Osteocyte (in vitro differentiated cells): ENCODE results near the gene DELE1. TPM values are rescaled to one million over a fixed set of nuclear protein-coding genes. Genes with fewer than 3 reads are reported as not detected.
A peak's percentile ranks its signal among the peaks of the same experiment; 100 is the strongest.

ENCODE experiments used
- DNase-seq: peaks from one replicate; pipeline ENCODE4 v3.0.0; 2021; ENCODE audit warnings: mixed read lengths; ENCODE audit not compliant: unreplicated experiment; ENCODE audit errors: extremely low spot score
- H3K27ac Mint-ChIP-seq: one replicate; pipeline ENCODE4 v1.8.0; 2021; ENCODE audit warnings: mild to moderate bottlenecking, mixed read lengths; ENCODE audit not compliant: unreplicated experiment
- H3K27me3 Mint-ChIP-seq: one replicate; pipeline ENCODE4 v1.8.0; 2021; ENCODE audit warnings: mixed read lengths; ENCODE audit not compliant: unreplicated experiment
- H3K36me3 Mint-ChIP-seq: one replicate; pipeline ENCODE4 v1.8.0; 2021; ENCODE audit warnings: mixed read lengths; ENCODE audit not compliant: unreplicated experiment
- H3K4me1 Mint-ChIP-seq: one replicate; pipeline ENCODE4 v1.8.0; 2021; ENCODE audit warnings: mixed read lengths; ENCODE audit not compliant: unreplicated experiment
- H3K4me3 Mint-ChIP-seq: one replicate; pipeline ENCODE4 v1.8.0; 2021; ENCODE audit warnings: mild to moderate bottlenecking, moderate library complexity, mixed read lengths; ENCODE audit not compliant: unreplicated experiment
- H3K9me3 Mint-ChIP-seq: one replicate; pipeline ENCODE4 v1.8.0; 2021; ENCODE audit warnings: mixed read lengths; ENCODE audit not compliant: unreplicated experiment
- CTCF ChIP-seq: fragments of 200-600 bp; sonication (generic); IDR thresholded peaks from 2 replicates; pipeline ENCODE4 v1.5.0; 2021; ENCODE audit warnings: antibody characterized with exemption, mild to moderate bottlenecking, moderate library complexity
- total RNA-seq: library from RNA; stranded (reverse); gene quantifications from 2 replicates; pipeline ENCODE4 v1.2.1, GENCODE V29; 2021

Gene DELE1
- total RNA-seq, 1 donor from 2014 or later, result 64.1 TPM

- peaks cover 45% of the 10 kb centered on the region for H3K36me3 Mint-ChIP-seq
- no peaks in the 10 kb centered on the region for H3K9me3 Mint-ChIP-seq
- no peak overlapping the region for H3K4me3 Mint-ChIP-seq
- H3K4me1 Mint-ChIP-seq, result peaks cover 2% of the 10 kb centered on the region
- no peak overlapping the region for H3K27ac Mint-ChIP-seq
- H3K27me3 Mint-ChIP-seq, result no peaks in the 10 kb centered on the region
- no peak for DNase-seq
- TF ChIP-seq CTCF, result no peak
Measured at GRCh38 chr5:141935538-141935937, 11.9 kb downstream of the DELE1 start.

- TF ChIP-seq CTCF, result no peak
- H3K9me3 Mint-ChIP-seq, result no peaks in the 10 kb centered on the region
- H3K27me3 Mint-ChIP-seq, result peaks cover 3% of the 10 kb centered on the region
- H3K4me1 Mint-ChIP-seq, result peaks cover 16% of the 10 kb centered on the region
- H3K4me3 Mint-ChIP-seq, result no peak overlapping the region
- no peak for DNase-seq
- H3K36me3 Mint-ChIP-seq, result peaks cover 12% of the 10 kb centered on the region
- peak overlapping the region; percentile 56 for H3K27ac Mint-ChIP-seq
Measured at GRCh38 chr5:141940695-141941271, 17.1 kb downstream of the DELE1 start.

GRCh38 chr5:141941307-141941706, 17.6 kb downstream of the DELE1 start:
- Mint-ChIP-seq H3K4me3 (no peak overlapping the region), H3K36me3 (peaks cover 10% of the 10 kb centered on the region), H3K4me1 (peaks cover 16% of the 10 kb centered on the region), H3K27me3 (peaks cover 3% of the 10 kb centered on the region), H3K9me3 (no peaks in the 10 kb centered on the region), H3K27ac (peak overlapping the region; percentile 56)
- TF ChIP-seq CTCF, result no peak
- no peak for DNase-seq

GRCh38 chr5:141941779-141942178, 18.1 kb downstream of the DELE1 start:
- Mint-ChIP-seq H3K4me3 (no peak overlapping the region), H3K4me1 (peaks cover 16% of the 10 kb centered on the region), H3K27me3 (peaks cover 3% of the 10 kb centered on the region), H3K27ac (no peak overlapping the region), H3K9me3 (no peaks in the 10 kb centered on the region), H3K36me3 (peaks cover 10% of the 10 kb centered on the region)
- no peak for DNase-seq
- no peak for TF ChIP-seq CTCF

- no peak overlapping the region for H3K27ac Mint-ChIP-seq
- no peak overlapping the region for H3K4me3 Mint-ChIP-seq
- TF ChIP-seq CTCF, result no peak
- no peaks in the 10 kb centered on the region for H3K9me3 Mint-ChIP-seq
- H3K27me3 Mint-ChIP-seq, result peaks cover 3% of the 10 kb centered on the region
- H3K36me3 Mint-ChIP-seq, result peaks cover 10% of the 10 kb centered on the region
- peaks cover 16% of the 10 kb centered on the region for H3K4me1 Mint-ChIP-seq
- no peak for DNase-seq
Measured at GRCh38 chr5:141942185-141942857, 18.6 kb downstream of the DELE1 start.
